Transverse colon (tissue), 4 donors: Measurements from ENCODE around the gene GNB1L. TPM values are rescaled to one million over a fixed set of nuclear protein-coding genes. Genes with fewer than 3 reads are reported as not detected.

ENCODE experiments used
- DNase-seq: peaks from one replicate; pipeline ENCODE4 v3.0.0-alpha.2; 2019
- H3K27ac ChIP-seq, 4 donors: fragments of 200-600 bp; sonication (generic); 2 replicates each; pipeline ENCODE4 v1.5.1; 2016 to 2018; ENCODE audit warnings: inconsistent platforms in 4 of 4
- H3K27me3 ChIP-seq: fragments of 200-600 bp; sonication (generic); 2 replicates; pipeline ENCODE4 v1.5.1; 2017; ENCODE audit warnings: inconsistent platforms
- H3K36me3 ChIP-seq, 4 donors: fragments of 200-600 bp; sonication (generic); 2 replicates each; pipeline ENCODE4 v1.5.1; 2017 to 2019; ENCODE audit warnings: inconsistent platforms in 4 of 4
- H3K4me1 ChIP-seq, 4 donors: fragments of 200-600 bp; sonication (generic); 2 replicates each; pipeline ENCODE4 v1.5.1; 2017 to 2020; ENCODE audit warnings: inconsistent platforms in 4 of 4
- H3K4me3 ChIP-seq, 4 donors: fragments of 200-600 bp; sonication (generic); 1 replicate in 1 of 4; 2 replicates in 3 of 4; pipeline versions ENCODE4 v1.5.1 to v1.6.1; 2017 to 2019; ENCODE audit warnings: inconsistent platforms in 4 of 4
- H3K9me3 ChIP-seq, 2 donors: fragments of 200-600 bp; sonication (generic); 2 replicates each; pipeline ENCODE4 v1.5.1; 2017 to 2019; ENCODE audit warnings: inconsistent platforms in 2 of 2
- EP300 ChIP-seq: sonication (generic); formaldehyde crosslinking; IDR thresholded peaks from one replicate; pipeline ENCODE4 v1.6.1; 2017; ENCODE audit warnings: antibody characterized with exemption, low read depth
- POLR2A ChIP-seq: fragments of 450-650 bp; IDR thresholded peaks from one replicate; pipeline ENCODE4 v1.6.1; 2016; ENCODE audit warnings: antibody characterized with exemption, mild to moderate bottlenecking, moderate library complexity
- POLR2AphosphoS5 ChIP-seq, 3 donors: sonication (generic); formaldehyde crosslinking; IDR thresholded peaks; one replicate each; pipeline ENCODE4 v1.6.1; 2016; ENCODE audit warnings: antibody characterized with exemption in 3 of 3
- WGBS, 2 donors: methylation state at CpG; one replicate each; pipeline ENCODE4 v1.1.5; 2018; ENCODE audit warnings: low coverage in 1 of 2; 5-methylcytosine and 5-hydroxymethylcytosine counted together
- in situ Hi-C, 4 donors: fragments of 200-750 bp; cut with MboI; loops; one replicate each; pipeline versions ENCODE4 v1.15.0 to v1.15.1; 2017; ENCODE audit warnings: low sequenced_read_pairs in 3 of 4, low pct_ligation_motif_present in 1 of 4, low pct_unique_long_range_greater_than_20kb in 1 of 4
- intact Hi-C: fragments of 100-400 bp; cut with DNase I; formaldehyde crosslinking; loops from one replicate; pipeline ENCODE4 v1.15.1; 2023; ENCODE audit warnings: low total_unique reads
- total RNA-seq, 4 donors: library from RNA; depleted of rRNA; stranded (reverse); fragments of >200 nt; gene quantifications; one replicate each; pipeline ENCODE4 v1.1.0, GENCODE V29; 2016
- TF ChIP-seq, protein P1 (sequence below), 5 experiments: fragments of 200-600 bp in 3 of 5; fragments of 450-650 bp in 2 of 5; sonication (generic) in 3 of 5; IDR thresholded peaks; 1 replicate in 2 of 5; 2 replicates in 3 of 5; pipeline ENCODE4 v1.5.1; 2016 to 2017; ENCODE audit warnings: antibody characterized with exemption in 5 of 5, inconsistent platforms in 3 of 5, mild to moderate bottlenecking in 2 of 5, moderate library complexity in 1 of 5

Gene GNB1L
- total RNA-seq, 4 donors from 2014 or later = 0.80 to 4.8 (median 2.8) TPM

DNA sequence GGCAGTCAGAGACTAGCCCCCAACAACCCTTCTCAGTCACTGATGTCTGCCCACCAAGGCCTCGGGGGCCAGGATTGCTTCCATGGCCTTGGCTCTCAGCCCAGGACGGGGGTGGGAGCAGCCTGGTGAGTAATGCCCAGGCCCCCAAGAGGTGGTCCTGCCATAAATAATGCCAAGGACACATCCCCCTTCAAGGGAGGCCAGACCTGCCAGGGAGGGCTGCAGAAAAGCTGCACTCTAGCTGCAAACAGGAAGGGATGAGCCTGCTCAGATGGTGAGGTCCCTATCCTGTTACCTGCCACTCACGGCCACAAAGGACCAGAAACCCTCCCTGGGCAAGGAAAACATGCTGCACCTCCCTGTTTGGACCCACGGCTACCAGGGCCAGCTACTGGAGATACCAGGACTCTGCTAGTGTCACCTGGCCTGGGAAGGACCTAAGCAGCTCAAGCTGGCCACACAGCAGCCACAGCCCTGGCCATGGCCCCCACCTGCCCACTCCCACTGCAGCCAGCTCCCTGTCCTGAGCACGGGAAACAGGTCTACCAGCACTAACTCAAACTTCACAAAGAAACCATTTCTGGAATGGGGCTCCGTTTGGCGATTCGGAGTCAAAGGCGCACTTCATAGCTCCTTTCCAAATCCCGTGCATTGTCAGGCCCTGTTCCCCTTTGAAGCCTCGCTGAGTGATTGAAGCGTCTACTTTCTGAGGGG lies 12.1 kb downstream of the GNB1L start:
- Histone ChIP-seq H3K4me1 (peaks cover 0 to 4% (median 0%) of the 10 kb centered on the region in 4 donors), H3K4me3 (no peak overlapping the region), H3K36me3 (no peaks in the 10 kb centered on the region), H3K9me3 (no peaks in the 10 kb centered on the region), H3K27me3 (no peaks in the 10 kb centered on the region), H3K27ac (no peak overlapping the region)
- no peak for DNase-seq
- intact Hi-C loops (no loop called here), in situ Hi-C loops (no loop called here)
- WGBS, 2 donors = 95% methylated on average over 8 to 10 of the region's 12 CpGs
- TF ChIP-seq POLR2AphosphoS5 (IDR thresholded peaks at IDR 0.05) = no peak
- no peak for TF ChIP-seq POLR2A
- TF ChIP-seq, protein P1, sequence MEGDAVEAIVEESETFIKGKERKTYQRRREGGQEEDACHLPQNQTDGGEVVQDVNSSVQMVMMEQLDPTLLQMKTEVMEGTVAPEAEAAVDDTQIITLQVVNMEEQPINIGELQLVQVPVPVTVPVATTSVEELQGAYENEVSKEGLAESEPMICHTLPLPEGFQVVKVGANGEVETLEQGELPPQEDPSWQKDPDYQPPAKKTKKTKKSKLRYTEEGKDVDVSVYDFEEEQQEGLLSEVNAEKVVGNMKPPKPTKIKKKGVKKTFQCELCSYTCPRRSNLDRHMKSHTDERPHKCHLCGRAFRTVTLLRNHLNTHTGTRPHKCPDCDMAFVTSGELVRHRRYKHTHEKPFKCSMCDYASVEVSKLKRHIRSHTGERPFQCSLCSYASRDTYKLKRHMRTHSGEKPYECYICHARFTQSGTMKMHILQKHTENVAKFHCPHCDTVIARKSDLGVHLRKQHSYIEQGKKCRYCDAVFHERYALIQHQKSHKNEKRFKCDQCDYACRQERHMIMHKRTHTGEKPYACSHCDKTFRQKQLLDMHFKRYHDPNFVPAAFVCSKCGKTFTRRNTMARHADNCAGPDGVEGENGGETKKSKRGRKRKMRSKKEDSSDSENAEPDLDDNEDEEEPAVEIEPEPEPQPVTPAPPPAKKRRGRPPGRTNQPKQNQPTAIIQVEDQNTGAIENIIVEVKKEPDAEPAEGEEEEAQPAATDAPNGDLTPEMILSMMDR (IDR thresholded peaks at IDR 0.05) = no peak
- TF ChIP-seq EP300 = no peak

DNA sequence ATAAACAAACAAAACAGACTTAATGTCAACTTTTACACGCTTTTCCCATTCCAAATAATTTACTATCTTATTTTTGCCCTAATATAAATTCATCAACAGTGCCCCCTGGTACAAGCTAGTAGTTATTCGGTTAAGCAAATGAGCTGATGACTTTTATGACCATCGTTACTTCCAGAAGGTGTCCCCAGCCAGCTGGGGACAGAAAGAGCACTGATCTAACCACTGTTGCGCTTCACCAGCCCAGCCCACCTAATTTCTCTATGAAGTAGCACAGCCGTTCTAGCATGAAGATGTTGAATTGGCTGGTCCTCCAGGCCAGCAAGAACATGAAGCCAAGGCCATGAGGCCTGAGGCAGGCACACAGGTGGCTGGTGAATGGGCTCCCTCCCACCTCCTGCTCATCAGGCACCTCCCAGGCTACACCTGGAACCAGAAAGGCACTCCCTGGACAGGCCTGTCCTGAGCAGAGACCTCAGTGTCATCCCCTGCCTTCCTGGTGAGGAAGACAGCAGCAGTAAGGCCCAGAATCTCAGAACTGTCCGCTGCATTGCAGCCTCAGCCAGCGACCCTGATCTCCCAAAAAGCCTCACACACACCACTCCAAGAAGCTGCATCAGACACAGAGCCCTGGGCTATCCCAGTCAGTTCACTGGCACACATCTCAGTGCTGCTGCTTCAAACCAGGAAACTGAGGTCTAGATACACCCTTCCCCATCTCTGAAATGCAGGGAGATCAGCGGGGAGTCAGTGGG lies 12.9 kb downstream of the GNB1L start:
- 69 to 72% methylated on average over 6 to 8 of the region's 8 CpGs for WGBS, 2 donors
- Histone ChIP-seq H3K27ac (no peak overlapping the region), H3K9me3 (no peaks in the 10 kb centered on the region), H3K36me3 (no peaks in the 10 kb centered on the region), H3K4me3 (no peak overlapping the region), H3K4me1 (peaks cover 0 to 4% (median 0%) of the 10 kb centered on the region in 4 donors), H3K27me3 (no peaks in the 10 kb centered on the region)
- TF ChIP-seq EP300 (no peak), POLR2AphosphoS5 (IDR thresholded peaks at IDR 0.05) (no peak), POLR2A (no peak)
- TF ChIP-seq, protein P1 (IDR thresholded peaks at IDR 0.05) = no peak
- DNase-seq = no peak
- intact Hi-C loops (no loop called here), in situ Hi-C loops (no loop called here)

DNA sequence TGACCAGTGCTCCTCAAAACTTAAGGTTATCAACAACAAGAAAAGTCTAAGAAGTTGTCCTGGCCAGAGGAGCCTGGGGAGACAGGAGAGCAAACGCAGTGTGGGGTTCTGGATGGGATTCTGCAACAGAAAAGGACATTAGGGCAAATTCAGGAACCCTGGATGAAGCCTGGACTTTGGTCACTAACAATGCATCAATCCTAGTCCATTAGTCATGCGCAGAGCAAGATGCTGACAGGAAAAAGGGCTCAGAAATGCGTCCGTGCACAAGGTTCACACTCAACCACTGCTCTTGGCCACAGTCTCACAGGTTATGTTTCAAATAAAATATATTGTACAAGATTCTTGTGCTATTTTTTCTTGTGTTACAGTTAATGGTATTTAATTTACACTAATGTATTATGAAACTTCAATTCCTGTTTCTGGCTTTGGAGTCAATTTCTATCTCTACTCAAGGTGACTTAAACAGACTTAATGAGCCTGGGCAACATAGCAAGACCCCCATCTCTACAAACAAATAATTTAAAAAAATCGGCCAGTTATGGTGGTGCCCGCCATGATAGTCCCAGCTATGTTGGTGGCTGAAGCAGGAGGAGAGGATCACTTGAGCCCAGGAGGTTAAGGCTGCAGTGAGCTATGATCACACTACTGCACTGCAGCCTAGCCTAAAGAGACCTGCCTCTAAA lies 13.6 kb downstream of the GNB1L start:
- Histone ChIP-seq H3K9me3 (no peaks in the 10 kb centered on the region), H3K27me3 (no peaks in the 10 kb centered on the region), H3K36me3 (no peaks in the 10 kb centered on the region), H3K4me3 (no peak overlapping the region), H3K4me1 (peaks cover 0 to 4% (median 0%) of the 10 kb centered on the region in 4 donors), H3K27ac (no peak overlapping the region)
- DNase-seq = no peak
- in situ Hi-C loops (no loop called here), intact Hi-C loops (no loop called here)
- no peak for TF ChIP-seq EP300
- TF ChIP-seq, protein P1 (IDR thresholded peaks at IDR 0.05) = no peak
- WGBS, 2 donors = 92% methylated on average over 2 to 6 of the region's 6 CpGs

DNA sequence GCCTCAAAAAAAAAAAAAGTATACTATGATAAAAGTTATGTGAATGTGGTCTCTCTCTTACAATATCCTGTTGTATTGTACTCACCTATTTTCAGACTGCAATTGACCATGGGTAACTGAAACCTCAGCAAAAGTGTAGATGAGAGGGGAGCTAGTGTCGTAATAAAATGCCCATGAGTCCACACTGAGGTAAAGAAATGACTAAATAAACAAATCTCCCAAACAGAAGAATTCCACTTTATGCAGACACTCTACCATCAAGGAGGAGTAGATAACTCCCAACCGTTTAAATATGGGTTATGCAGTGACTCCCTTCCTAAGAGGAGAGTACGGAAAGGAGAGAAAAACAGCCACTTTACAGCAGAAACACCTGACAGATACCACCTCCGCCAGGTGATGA lies 14.6 kb downstream of the GNB1L start:
- Histone ChIP-seq H3K9me3 (no peaks in the 10 kb centered on the region), H3K36me3 (no peaks in the 10 kb centered on the region), H3K27me3 (no peaks in the 10 kb centered on the region), H3K27ac (no peak overlapping the region), H3K4me1 (peaks cover 0 to 4% (median 0%) of the 10 kb centered on the region in 4 donors), H3K4me3 (no peak overlapping the region)
- WGBS, 2 donors = 80 to 84% methylated on average over 1 to 4 of the region's 4 CpGs
- in situ Hi-C loops (no loop called here), intact Hi-C loops (no loop called here)
- no peak for DNase-seq
- no peak for TF ChIP-seq EP300
- TF ChIP-seq POLR2AphosphoS5 (IDR thresholded peaks at IDR 0.05) = no peak
- TF ChIP-seq POLR2A = no peak
- TF ChIP-seq, protein P1 (IDR thresholded peaks at IDR 0.05) = no peak
